Measurements from ENCODE around the gene RALY.

RALY gene

DNA sequence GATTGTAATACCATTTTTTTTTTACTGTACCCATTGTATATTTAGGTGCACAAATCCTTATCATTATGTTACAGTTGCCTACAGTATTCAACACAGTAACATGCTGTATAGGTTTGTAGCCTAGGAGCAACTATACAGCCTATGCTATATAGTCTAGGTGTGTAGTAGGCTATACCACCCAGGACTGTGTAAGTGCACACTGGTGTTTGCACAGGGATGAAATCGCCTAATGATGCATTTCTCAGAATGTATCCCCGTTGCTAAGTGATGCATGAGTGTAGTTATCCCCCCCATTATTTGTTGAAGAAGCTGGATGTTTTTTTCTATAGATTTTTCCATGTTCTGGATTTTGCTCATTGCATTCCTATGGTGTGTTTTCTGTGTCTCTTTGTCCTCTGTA, 12.9 kb downstream of the RALY start:
- ATAC-seq, result no peak
- TF ChIP-seq BACH2 (CRISPR knock-in tag; IDR thresholded peaks at IDR 0.05; ENCODE audit: borderline replicate concordance) (no peak), ESRRG (CRISPR knock-in tag; IDR thresholded peaks at IDR 0.05) (no peak), PPARA (CRISPR knock-in tag; IDR thresholded peaks at IDR 0.05; ENCODE audit: borderline replicate concordance) (no peak), ZFP3 (CRISPR knock-in tag; IDR thresholded peaks at IDR 0.05) (no peak), ZNF565 (CRISPR knock-in tag; conservative IDR thresholded peaks at IDR 0.05; ENCODE audit: low read depth) (no peak), RARB (CRISPR knock-in tag; IDR thresholded peaks at IDR 0.05) (no peak), OSR1 (CRISPR knock-in tag; IDR thresholded peaks at IDR 0.05) (no peak), TOX (CRISPR knock-in tag; IDR thresholded peaks at IDR 0.05; ENCODE audit: borderline replicate concordance) (no peak), SNAI2 (CRISPR knock-in tag; IDR thresholded peaks at IDR 0.05) (no peak), ARNTL (CRISPR knock-in tag; IDR thresholded peaks at IDR 0.05; ENCODE audit: borderline replicate concordance, low read depth) (no peak), ZC3H10 (CRISPR knock-in tag; IDR thresholded peaks at IDR 0.05) (no peak), ZNF70 (CRISPR knock-in tag; IDR thresholded peaks at IDR 0.05) (no peak), ZNF8 (CRISPR knock-in tag; IDR thresholded peaks at IDR 0.05) (no peak), CSDC2 (CRISPR knock-in tag; IDR thresholded peaks at IDR 0.05) (no peak), GLIS3 (CRISPR knock-in tag; IDR thresholded peaks at IDR 0.05) (no peak)
- TF ChIP-seq, protein P1, sequence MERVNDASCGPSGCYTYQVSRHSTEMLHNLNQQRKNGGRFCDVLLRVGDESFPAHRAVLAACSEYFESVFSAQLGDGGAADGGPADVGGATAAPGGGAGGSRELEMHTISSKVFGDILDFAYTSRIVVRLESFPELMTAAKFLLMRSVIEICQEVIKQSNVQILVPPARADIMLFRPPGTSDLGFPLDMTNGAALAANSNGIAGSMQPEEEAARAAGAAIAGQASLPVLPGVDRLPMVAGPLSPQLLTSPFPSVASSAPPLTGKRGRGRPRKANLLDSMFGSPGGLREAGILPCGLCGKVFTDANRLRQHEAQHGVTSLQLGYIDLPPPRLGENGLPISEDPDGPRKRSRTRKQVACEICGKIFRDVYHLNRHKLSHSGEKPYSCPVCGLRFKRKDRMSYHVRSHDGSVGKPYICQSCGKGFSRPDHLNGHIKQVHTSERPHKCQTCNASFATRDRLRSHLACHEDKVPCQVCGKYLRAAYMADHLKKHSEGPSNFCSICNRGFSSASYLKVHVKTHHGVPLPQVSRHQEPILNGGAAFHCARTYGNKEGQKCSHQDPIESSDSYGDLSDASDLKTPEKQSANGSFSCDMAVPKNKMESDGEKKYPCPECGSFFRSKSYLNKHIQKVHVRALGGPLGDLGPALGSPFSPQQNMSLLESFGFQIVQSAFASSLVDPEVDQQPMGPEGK (CRISPR knock-in tag; IDR thresholded peaks at IDR 0.05; ENCODE audit: borderline replicate concordance), result no peak
- TF ChIP-seq, protein P2, sequence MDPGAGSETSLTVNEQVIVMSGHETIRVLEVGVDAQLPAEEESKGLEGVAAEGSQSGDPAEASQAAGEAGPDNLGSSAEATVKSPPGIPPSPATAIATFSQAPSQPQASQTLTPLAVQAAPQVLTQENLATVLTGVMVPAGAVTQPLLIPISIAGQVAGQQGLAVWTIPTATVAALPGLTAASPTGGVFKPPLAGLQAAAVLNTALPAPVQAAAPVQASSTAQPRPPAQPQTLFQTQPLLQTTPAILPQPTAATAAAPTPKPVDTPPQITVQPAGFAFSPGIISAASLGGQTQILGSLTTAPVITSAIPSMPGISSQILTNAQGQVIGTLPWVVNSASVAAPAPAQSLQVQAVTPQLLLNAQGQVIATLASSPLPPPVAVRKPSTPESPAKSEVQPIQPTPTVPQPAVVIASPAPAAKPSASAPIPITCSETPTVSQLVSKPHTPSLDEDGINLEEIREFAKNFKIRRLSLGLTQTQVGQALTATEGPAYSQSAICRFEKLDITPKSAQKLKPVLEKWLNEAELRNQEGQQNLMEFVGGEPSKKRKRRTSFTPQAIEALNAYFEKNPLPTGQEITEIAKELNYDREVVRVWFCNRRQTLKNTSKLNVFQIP (CRISPR knock-in tag; IDR thresholded peaks at IDR 0.05; ENCODE audit: borderline replicate concordance, low read depth), result no peak
- TF ChIP-seq, protein P3, sequence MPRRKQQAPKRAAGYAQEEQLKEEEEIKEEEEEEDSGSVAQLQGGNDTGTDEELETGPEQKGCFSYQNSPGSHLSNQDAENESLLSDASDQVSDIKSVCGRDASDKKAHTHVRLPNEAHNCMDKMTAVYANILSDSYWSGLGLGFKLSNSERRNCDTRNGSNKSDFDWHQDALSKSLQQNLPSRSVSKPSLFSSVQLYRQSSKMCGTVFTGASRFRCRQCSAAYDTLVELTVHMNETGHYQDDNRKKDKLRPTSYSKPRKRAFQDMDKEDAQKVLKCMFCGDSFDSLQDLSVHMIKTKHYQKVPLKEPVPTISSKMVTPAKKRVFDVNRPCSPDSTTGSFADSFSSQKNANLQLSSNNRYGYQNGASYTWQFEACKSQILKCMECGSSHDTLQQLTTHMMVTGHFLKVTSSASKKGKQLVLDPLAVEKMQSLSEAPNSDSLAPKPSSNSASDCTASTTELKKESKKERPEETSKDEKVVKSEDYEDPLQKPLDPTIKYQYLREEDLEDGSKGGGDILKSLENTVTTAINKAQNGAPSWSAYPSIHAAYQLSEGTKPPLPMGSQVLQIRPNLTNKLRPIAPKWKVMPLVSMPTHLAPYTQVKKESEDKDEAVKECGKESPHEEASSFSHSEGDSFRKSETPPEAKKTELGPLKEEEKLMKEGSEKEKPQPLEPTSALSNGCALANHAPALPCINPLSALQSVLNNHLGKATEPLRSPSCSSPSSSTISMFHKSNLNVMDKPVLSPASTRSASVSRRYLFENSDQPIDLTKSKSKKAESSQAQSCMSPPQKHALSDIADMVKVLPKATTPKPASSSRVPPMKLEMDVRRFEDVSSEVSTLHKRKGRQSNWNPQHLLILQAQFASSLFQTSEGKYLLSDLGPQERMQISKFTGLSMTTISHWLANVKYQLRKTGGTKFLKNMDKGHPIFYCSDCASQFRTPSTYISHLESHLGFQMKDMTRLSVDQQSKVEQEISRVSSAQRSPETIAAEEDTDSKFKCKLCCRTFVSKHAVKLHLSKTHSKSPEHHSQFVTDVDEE (CRISPR knock-in tag; IDR thresholded peaks at IDR 0.05), result no peak
- TF ChIP-seq, protein P4, sequence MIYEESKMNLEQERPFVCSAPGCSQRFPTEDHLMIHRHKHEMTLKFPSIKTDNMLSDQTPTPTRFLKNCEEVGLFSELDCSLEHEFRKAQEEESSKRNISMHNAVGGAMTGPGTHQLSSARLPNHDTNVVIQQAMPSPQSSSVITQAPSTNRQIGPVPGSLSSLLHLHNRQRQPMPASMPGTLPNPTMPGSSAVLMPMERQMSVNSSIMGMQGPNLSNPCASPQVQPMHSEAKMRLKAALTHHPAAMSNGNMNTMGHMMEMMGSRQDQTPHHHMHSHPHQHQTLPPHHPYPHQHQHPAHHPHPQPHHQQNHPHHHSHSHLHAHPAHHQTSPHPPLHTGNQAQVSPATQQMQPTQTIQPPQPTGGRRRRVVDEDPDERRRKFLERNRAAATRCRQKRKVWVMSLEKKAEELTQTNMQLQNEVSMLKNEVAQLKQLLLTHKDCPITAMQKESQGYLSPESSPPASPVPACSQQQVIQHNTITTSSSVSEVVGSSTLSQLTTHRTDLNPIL (CRISPR knock-in tag; IDR thresholded peaks at IDR 0.05; ENCODE audit: low read depth), result no peak

DNA sequence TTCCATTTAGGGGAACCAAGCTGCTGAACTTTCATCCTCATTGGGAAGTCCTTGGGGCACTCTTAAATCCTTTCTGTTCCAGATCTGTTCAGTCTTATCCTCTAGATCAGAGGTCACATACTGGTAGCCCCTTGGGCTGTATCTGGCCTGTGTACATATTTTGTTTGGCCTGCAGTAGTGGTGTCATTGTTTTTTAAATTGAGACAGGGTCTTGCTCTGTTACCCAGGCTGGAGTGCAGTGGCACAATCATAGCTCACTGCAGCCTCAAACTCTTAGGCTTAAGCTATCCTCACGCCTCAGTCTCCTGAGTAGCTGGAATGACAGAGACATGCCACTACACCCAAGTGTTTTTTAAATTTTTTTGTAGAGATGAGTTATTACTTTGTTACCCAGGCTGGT, 14.8 kb downstream of the RALY start:
- ATAC-seq, result no peak

More for the DNA sequence above, 14.8 kb downstream of the RALY start:
- no peak for TF ChIP-seq CSDC2 (CRISPR knock-in tag; IDR thresholded peaks at IDR 0.05)
- no peak for TF ChIP-seq ARNTL (CRISPR knock-in tag; IDR thresholded peaks at IDR 0.05; ENCODE audit: borderline replicate concordance, low read depth)
- no peak for TF ChIP-seq BACH2 (CRISPR knock-in tag; IDR thresholded peaks at IDR 0.05; ENCODE audit: borderline replicate concordance)
- no peak for TF ChIP-seq ISL1 (CRISPR knock-in tag; IDR thresholded peaks at IDR 0.05)
- no peak for TF ChIP-seq RARB (CRISPR knock-in tag; IDR thresholded peaks at IDR 0.05)
- TF ChIP-seq GLIS3 (CRISPR knock-in tag; IDR thresholded peaks at IDR 0.05), result no peak
- TF ChIP-seq ZNF565 (CRISPR knock-in tag; conservative IDR thresholded peaks at IDR 0.05; ENCODE audit: low read depth), result no peak
- TF ChIP-seq, protein P3 (CRISPR knock-in tag; IDR thresholded peaks at IDR 0.05), result no peak
- TF ChIP-seq TOX (CRISPR knock-in tag; IDR thresholded peaks at IDR 0.05; ENCODE audit: borderline replicate concordance), result no peak
- no peak for TF ChIP-seq PPARA (CRISPR knock-in tag; IDR thresholded peaks at IDR 0.05; ENCODE audit: borderline replicate concordance)
- no peak for TF ChIP-seq ZC3H10 (CRISPR knock-in tag; IDR thresholded peaks at IDR 0.05)
- TF ChIP-seq, protein P2 (CRISPR knock-in tag; IDR thresholded peaks at IDR 0.05; ENCODE audit: borderline replicate concordance, low read depth), result no peak
- TF ChIP-seq ZNF8 (CRISPR knock-in tag; IDR thresholded peaks at IDR 0.05), result no peak
- TF ChIP-seq, protein P1 (CRISPR knock-in tag; IDR thresholded peaks at IDR 0.05; ENCODE audit: borderline replicate concordance), result no peak
- TF ChIP-seq ZFP30 (CRISPR knock-in tag; IDR thresholded peaks at IDR 0.05), result no peak
- no peak for TF ChIP-seq SNAI2 (CRISPR knock-in tag; IDR thresholded peaks at IDR 0.05)
